NB4 (cell line): Measurements from ENCODE around the gene TMEM178B.

Experiments used
- CTCF ChIP-seq: IDR thresholded peaks from one replicate; pipeline ENCODE4 v1.5.1; 2012; ENCODE audit warnings: low read depth, low read length
- MAX ChIP-seq: IDR thresholded peaks from 2 replicates; pipeline ENCODE4 v1.6.1; 2011; ENCODE audit warnings: low read depth, low read length
- MYC ChIP-seq: IDR thresholded peaks from 2 replicates; pipeline ENCODE4 v1.6.1; 2011; ENCODE audit warnings: low read depth, low read length
- POLR2A ChIP-seq: IDR thresholded peaks from 2 replicates; pipeline ENCODE4 v1.6.1; 2011; ENCODE audit warnings: mild to moderate bottlenecking; ENCODE audit not compliant: insufficient read length; ENCODE audit errors: extremely low read depth

- no peak for TF ChIP-seq MYC
- TF ChIP-seq POLR2A, result no peak
- TF ChIP-seq CTCF, result no peak
- TF ChIP-seq MAX, result no peak
Observed at GRCh38 chr7:141281311-141281710, 207.4 kb downstream of the TMEM178B start.
